ENCODE results near the gene PARK7.
"Not testable (repeated sequence)": the region's sequence is repeated elsewhere in the genome, so short reads cannot be mapped to it uniquely, and the experiment has no call there.

Gene PARK7

DNA sequence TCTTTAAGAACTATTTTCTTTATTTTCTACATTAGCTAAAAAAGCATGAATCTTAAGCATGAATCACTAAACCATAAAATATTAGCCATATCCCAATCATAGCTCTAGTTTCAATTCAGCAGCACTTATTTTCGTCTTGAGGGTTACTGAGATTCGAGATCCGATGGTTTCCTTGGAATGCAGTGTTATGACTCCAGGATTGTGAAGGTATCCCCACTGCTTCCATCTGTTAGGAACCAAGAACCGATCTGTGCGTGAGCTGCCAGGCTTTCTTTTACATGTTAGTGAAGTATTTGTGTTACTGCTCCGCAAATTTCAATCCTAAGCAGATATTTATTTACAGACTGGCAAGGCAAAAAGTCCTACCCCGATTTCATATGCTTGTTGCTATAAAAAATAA is 39.7 kb upstream of the PARK7 start:
- Histone ChIP-seq H3K9me3 (ENCODE audit: low read length) (no peaks in the 10 kb centered on the region), H3F3A (ENCODE audit: insufficient read depth, low read length) (no peaks in the 10 kb centered on the region), H3K9ac (ENCODE audit: low read length) (no peak overlapping the region), H3K27ac (ENCODE audit: low read depth, low read length, poor library complexity, severe bottlenecking) (no peak overlapping the region), H3K27me3 (ENCODE audit: insufficient read depth, low read length) (no peaks in the 10 kb centered on the region), H3K79me2 (ENCODE audit: insufficient read depth, low read length) (no peaks in the 10 kb centered on the region), H3K4me3 (ENCODE audit: low read depth, low read length, poor library complexity, severe bottlenecking) (no peak overlapping the region), H3K9me2 (ENCODE audit: low read depth, low read length) (no peaks in the 10 kb centered on the region), H3K4me1 (ENCODE audit: insufficient read depth, low read length, severe bottlenecking) (no peaks in the 10 kb centered on the region), H3K4me2 (ENCODE audit: low read length) (no peak overlapping the region), H2AFZ (ENCODE audit: low read length) (no peak overlapping the region), H3K36me3 (ENCODE audit: insufficient read depth, low read length) (no peaks in the 10 kb centered on the region), H4K20me1 (ENCODE audit: insufficient read depth, low read length) (no peaks in the 10 kb centered on the region)
- no peak for TF ChIP-seq EZH2 (IDR thresholded peaks at IDR 0.05; ENCODE audit: borderline replicate concordance, low read length)
- TF ChIP-seq, protein P1, sequence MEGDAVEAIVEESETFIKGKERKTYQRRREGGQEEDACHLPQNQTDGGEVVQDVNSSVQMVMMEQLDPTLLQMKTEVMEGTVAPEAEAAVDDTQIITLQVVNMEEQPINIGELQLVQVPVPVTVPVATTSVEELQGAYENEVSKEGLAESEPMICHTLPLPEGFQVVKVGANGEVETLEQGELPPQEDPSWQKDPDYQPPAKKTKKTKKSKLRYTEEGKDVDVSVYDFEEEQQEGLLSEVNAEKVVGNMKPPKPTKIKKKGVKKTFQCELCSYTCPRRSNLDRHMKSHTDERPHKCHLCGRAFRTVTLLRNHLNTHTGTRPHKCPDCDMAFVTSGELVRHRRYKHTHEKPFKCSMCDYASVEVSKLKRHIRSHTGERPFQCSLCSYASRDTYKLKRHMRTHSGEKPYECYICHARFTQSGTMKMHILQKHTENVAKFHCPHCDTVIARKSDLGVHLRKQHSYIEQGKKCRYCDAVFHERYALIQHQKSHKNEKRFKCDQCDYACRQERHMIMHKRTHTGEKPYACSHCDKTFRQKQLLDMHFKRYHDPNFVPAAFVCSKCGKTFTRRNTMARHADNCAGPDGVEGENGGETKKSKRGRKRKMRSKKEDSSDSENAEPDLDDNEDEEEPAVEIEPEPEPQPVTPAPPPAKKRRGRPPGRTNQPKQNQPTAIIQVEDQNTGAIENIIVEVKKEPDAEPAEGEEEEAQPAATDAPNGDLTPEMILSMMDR (IDR thresholded peaks at IDR 0.05; ENCODE audit: low read length), result no peak

DNA sequence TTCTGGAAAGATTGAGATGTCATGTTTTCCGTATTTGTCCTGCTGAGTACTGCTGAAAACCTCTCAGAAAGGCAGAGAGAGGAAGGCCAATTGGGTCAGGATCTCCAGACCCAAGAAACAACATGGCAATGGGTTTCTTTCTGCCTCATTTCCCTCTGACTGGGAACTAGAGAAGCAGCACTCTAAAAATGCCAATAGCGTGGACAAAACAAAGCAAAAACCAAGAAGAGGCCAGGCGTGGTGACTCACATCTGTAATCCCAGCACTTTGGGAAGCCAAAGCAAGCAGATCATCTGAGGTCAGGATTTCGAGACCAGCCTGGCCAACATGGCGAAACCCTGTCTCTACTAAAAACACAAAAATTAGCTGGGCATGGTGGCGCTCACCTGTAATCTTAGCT is 39.2 kb upstream of the PARK7 start:
- H3K79me2 ChIP-seq (ENCODE audit: insufficient read depth, low read length), result no peaks in the 10 kb centered on the region
- H3K27ac ChIP-seq (ENCODE audit: low read depth, low read length, poor library complexity, severe bottlenecking), result no peak overlapping the region
- H3K27me3 ChIP-seq (ENCODE audit: insufficient read depth, low read length), result no peaks in the 10 kb centered on the region
- TF ChIP-seq, protein P1 (IDR thresholded peaks at IDR 0.05; ENCODE audit: low read length), result no peak
- TF ChIP-seq EZH2 (IDR thresholded peaks at IDR 0.05; ENCODE audit: borderline replicate concordance, low read length), result no peak
- H3K36me3 ChIP-seq (ENCODE audit: insufficient read depth, low read length), result no peaks in the 10 kb centered on the region
- no peaks in the 10 kb centered on the region for H3K9me3 ChIP-seq (ENCODE audit: low read length)
- no peak overlapping the region for H3K4me2 ChIP-seq (ENCODE audit: low read length)
- no peaks in the 10 kb centered on the region for H3K4me1 ChIP-seq (ENCODE audit: insufficient read depth, low read length, severe bottlenecking)
- no peak overlapping the region for H3K9ac ChIP-seq (ENCODE audit: low read length)
- no peaks in the 10 kb centered on the region for H3K9me2 ChIP-seq (ENCODE audit: low read depth, low read length)
- H3K4me3 ChIP-seq (ENCODE audit: low read depth, low read length, poor library complexity, severe bottlenecking), result no peak overlapping the region
- H2AFZ ChIP-seq (ENCODE audit: low read length), result no peak overlapping the region
- no peaks in the 10 kb centered on the region for H4K20me1 ChIP-seq (ENCODE audit: insufficient read depth, low read length)
- H3F3A ChIP-seq (ENCODE audit: insufficient read depth, low read length), result no peaks in the 10 kb centered on the region

DNA sequence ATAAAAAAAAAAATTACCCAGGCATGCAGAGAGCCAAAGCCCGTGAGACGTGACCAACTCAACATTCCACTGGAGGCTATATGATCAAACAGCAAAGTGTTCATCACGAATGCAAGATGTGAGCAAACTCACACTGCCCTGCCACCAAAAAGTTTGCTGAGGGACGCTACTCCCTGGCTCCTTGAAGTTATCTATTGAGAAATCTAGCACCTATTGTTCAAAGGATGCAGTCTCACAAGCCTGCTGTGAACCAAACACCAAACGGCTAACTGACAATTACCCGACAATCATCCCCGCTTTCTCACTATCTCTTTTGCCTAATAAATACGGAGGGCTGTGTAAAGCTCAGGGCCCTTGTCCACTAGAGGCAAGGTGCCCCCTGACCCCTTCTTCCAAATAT is 34.5 kb upstream of the PARK7 start:
- not testable (repeated sequence) for H3K4me2 ChIP-seq (ENCODE audit: low read length); H3K27me3 ChIP-seq (ENCODE audit: insufficient read depth, low read length); H3K4me1 ChIP-seq (ENCODE audit: insufficient read depth, low read length, severe bottlenecking); H3K27ac ChIP-seq (ENCODE audit: low read depth, low read length, poor library complexity, severe bottlenecking); H3K4me3 ChIP-seq (ENCODE audit: low read depth, low read length, poor library complexity, severe bottlenecking); H3K9me2 ChIP-seq (ENCODE audit: low read depth, low read length); H2AFZ ChIP-seq (ENCODE audit: low read length); H3K36me3 ChIP-seq (ENCODE audit: insufficient read depth, low read length); H3K79me2 ChIP-seq (ENCODE audit: insufficient read depth, low read length); H4K20me1 ChIP-seq (ENCODE audit: insufficient read depth, low read length); H3F3A ChIP-seq (ENCODE audit: insufficient read depth, low read length); H3K9me3 ChIP-seq (ENCODE audit: low read length); H3K9ac ChIP-seq (ENCODE audit: low read length)

DNA sequence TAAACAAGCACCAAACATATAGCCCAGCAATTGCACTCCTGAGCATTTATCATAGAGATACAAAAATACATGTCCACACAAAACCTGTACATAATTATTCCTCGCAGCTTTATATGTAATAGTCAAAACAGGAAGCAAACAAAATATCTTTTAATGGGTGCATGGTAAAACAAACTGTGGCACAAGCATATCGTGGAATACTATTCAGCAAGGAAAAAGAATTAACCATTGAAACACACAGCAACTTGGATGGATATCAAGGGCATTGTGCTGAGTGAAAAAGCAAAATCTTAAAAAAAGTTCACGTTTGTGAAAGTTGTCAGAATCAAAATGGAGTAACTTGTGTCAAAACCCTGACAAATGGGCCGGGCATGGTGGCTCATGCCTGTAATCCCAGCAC is 33.3 kb upstream of the PARK7 start:
- Histone ChIP-seq H3K27ac (ENCODE audit: low read depth, low read length, poor library complexity, severe bottlenecking) (no peak overlapping the region), H3K79me2 (ENCODE audit: insufficient read depth, low read length) (no peaks in the 10 kb centered on the region), H3K9ac (ENCODE audit: low read length) (no peak overlapping the region), H2AFZ (ENCODE audit: low read length) (no peak overlapping the region), H3K4me2 (ENCODE audit: low read length) (no peak overlapping the region), H3K4me3 (ENCODE audit: low read depth, low read length, poor library complexity, severe bottlenecking) (no peak overlapping the region), H3K4me1 (ENCODE audit: insufficient read depth, low read length, severe bottlenecking) (no peaks in the 10 kb centered on the region), H3K9me3 (ENCODE audit: low read length) (no peaks in the 10 kb centered on the region), H3K27me3 (ENCODE audit: insufficient read depth, low read length) (no peaks in the 10 kb centered on the region), H4K20me1 (ENCODE audit: insufficient read depth, low read length) (no peaks in the 10 kb centered on the region), H3K9me2 (ENCODE audit: low read depth, low read length) (no peaks in the 10 kb centered on the region), H3F3A (ENCODE audit: insufficient read depth, low read length) (no peaks in the 10 kb centered on the region), H3K36me3 (ENCODE audit: insufficient read depth, low read length) (no peaks in the 10 kb centered on the region)
- TF ChIP-seq, protein P1 (IDR thresholded peaks at IDR 0.05; ENCODE audit: low read length), result no peak
- no peak for TF ChIP-seq EZH2 (IDR thresholded peaks at IDR 0.05; ENCODE audit: borderline replicate concordance, low read length)
